Esophagus mucosa (tissue), 1 donor: Measurements from ENCODE around the gene GDF9. TPM values are rescaled to one million over a fixed set of nuclear protein-coding genes. Genes with fewer than 3 reads are reported as not detected.
A peak's percentile ranks its signal among the peaks of the same experiment; 100 is the strongest.
"Not testable (repeated sequence)": the region's sequence is repeated elsewhere in the genome, so short reads cannot be mapped to it uniquely, and the experiment has no call there.

ENCODE experiments used
- ATAC-seq: fragments of 200-7000 bp; cut with Tn5 transposase; one replicate; pipeline ENCODE4 v1.9.1; 2020
- total RNA-seq: library from RNA; stranded (reverse); gene quantifications from one replicate; pipeline ENCODE4 v1.2.4, GENCODE V29; 2023
- donor health status: DM: yes; HTN: yes; CAD: no.

Gene GDF9
- total RNA-seq, 1 donor from 2014 or later, result 0.36 TPM

DNA sequence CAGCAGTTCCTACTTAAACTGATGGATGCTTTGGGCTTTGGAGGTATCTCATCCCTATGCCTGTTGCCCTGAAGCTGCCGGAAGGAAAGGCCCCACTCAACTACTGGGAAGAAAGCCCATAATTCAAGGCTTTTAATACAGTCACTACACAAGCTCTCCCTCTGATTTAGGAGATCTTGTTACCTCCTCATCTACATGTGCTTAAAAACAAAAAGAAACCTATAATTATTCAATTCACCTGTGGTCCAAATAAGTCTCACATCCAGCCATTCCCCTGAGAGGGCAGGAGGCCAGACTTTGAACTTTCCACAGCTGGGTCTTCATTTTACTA lies 6.5 kb upstream of the GDF9 start:
- no peak for ATAC-seq

DNA sequence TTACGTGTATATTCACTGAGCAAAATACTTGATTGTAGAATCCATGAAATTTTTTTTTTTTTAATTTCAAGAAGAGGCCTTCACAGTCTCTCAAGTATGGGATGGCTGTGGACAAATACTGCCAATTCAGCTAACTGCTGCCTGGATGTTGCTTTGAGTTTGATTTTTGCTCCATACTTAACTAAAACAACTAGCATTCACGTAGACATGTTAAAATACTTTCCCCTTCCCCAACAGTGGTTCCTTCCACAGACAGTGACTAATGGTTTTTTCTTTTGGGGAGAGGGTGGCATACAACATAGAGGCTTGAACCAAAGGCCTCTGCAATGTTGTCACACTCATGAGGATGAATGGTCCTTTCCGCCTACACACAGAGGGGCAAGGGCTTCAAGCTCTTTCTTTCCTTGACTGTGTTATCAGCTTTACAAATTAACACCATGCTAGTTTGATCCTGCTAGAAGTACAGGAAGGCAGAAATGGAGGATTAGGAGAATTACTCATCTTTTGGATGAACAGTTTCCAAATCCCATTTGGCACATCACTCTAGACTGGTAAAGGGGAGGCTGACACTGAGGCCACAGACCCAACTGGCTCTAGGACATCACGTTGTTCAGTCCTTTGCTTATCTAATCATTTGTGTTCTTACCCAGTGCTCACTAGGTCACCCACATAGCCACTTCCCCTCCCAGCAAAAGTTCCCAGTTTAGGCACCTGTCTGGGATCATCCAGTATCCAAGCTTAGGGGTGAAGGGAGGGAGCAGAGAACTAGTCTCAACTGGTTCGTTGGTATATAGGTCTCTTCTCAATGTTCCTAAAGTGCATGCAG lies 5.4 kb upstream of the GDF9 start:
- peak; percentile 20 for ATAC-seq

GRCh38 chr5:132870801-132871200 lies 4.5 kb upstream of the GDF9 start:
- no peak for ATAC-seq

- no peak for ATAC-seq
Measured at GRCh38 chr5:132868754-132869153, 2.5 kb upstream of the GDF9 start.

DNA sequence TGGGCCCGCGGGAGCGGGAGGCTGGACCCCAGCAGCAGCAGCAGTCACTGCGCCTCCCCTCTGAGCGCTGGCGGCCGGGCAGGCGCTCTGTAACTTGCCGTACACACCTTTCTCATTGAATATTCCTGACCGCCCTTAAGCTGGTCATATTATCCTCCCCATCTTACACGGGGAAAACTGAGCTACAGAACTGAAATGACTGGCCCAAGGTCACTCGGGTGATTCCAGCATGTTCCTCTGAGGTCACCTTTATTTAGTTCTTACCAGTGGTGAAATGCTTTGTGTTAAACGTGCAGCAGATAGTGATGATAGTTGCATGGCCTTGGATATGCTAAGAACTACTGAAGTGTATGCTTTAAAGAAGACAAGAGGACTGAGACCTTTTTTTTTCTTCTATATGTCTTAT lies 780 bp upstream of the GDF9 start:
- ATAC-seq, result no peak

- peak; percentile 52 for ATAC-seq
Measured at GRCh38 chr5:132865668-132866341, 464 bp downstream of the GDF9 start.

DNA sequence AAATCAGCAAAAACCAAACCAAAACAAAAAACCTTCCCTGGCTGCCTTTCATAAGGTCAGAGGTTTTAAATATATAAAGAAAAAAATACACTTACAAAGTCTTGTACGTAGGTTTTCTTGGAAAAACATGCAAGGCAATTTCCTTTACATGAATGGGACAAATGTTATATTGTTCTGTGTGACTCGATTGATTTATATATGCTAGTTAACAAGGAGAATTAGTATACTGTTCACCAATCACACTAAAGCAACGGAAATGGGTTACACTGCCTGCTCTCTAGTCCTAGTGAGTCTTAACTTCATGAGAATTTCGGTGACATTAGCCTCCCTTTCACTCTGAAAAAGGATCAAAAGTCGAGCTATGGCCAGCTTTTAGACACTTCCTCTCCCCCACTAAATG lies 5.5 kb downstream of the GDF9 start:
- no peak for ATAC-seq

GRCh38 chr5:132859889-132860437 lies 6.3 kb downstream of the GDF9 start:
- no peak for ATAC-seq

DNA sequence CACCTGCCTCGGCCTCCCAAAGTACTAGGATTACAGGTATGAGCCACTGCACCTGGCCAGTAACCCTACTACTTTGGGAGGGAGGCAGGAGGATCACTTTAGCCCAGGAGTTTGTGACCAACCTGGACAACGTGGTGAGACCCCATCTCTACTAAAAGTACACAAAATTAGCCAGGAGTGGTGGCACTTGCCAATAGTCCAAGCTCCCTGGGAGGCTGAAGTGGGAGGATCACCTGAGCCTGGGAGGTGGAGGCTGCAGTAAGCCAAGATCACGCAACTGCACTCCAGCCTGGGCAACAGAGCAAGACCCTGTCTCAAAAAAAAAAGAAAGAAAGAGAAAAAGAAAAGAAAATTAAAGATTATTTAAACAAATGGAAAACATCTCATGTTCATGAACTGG lies 10.3 kb downstream of the GDF9 start:
- no peak for ATAC-seq

GRCh38 chr5:132854992-132855391 lies 11.3 kb downstream of the GDF9 start:
- not testable (repeated sequence) for ATAC-seq

DNA sequence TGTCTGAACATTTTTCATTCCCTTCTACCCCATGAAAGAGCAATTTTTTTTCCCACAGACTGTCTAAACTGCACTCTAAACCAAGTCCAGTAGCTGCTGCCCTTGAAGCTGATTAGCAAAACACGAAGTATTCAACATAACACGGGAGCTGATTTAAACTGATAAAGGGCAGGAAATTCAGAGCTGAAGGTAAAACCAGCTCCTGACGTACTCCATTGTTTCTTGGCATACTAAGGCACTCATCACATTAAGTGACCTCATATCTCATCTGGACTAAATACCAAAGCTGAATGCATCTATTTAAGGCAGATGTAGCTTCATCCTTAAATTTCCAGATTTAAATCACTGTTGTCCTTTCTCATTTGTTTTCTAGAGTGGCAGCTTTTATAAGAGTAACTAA lies 12.0 kb downstream of the GDF9 start:
- no peak for ATAC-seq

DNA sequence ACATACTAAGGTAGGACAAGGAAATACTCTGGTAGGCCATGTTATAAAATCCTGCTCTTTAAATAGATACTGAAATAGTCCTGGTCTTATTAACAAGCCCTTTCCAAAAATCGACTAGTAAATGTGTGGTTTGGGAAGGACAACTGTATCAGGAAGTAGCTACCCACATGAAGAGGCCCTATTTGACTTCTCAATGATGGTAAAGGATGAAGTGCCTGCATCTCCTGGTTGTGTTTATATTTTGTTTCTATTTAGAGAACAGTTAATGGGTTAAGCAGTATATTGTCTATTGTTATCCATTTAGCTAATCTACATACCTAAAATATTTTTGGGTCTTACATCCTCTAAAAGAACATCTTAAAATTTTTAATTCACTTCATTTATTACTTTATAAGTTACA lies 12.5 kb downstream of the GDF9 start:
- ATAC-seq, result no peak

DNA sequence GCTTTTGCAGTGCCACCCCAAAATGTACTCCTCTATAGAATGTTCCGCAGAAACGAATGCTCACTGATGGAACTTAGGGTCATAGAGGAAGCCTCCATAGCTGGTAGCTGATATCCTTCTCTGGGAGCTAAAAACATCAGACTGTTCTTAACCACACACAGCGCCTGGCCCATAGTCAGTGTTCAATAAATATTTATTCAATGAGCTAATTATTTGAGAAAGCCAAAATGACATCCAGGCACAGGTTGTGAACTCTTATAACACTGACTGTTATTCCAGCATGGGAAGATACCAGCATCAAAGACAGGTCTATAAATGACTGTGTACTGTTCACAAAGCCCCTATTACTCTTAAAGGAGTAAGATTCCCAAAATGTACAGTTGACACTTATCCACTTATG lies 12.9 kb downstream of the GDF9 start:
- no peak for ATAC-seq

DNA sequence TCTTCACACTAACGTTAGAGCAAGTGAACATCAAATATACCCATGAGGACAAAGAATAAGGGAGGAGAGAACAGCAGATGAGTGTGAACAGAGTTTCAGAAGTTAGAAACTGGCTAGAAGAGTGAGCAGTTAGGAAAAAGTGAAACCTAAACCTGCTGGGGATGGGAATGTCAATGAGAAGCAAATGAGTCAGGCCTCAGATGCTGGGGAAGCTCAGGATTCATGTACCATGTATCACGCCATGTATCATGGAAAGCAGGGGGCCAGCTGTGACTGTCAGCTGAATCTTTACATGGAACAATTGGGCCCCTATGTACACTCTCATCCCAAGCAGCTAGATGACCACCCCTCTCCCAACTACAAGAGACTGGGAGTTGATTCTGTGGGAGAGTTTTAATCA lies 16.2 kb downstream of the GDF9 start:
- no peak for ATAC-seq

DNA sequence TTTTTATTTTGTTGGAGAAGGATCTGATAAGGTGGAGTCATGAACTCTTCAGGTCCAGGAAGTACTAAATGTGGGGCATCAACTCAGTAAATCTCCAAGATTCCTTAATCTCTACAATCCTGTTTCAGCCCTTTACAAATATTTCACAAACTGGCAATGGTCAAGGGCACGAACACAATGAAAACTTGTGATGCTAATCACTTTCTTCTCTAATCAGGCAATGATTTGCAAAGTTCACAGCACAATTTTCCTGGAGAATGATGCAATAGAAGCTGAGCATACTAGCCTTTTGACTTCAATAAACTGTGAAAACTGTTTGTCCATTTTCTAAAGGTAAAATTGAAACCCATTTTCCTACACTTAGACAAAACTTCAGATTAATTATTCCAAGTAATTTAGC lies 16.9 kb downstream of the GDF9 start:
- no peak for ATAC-seq

DNA sequence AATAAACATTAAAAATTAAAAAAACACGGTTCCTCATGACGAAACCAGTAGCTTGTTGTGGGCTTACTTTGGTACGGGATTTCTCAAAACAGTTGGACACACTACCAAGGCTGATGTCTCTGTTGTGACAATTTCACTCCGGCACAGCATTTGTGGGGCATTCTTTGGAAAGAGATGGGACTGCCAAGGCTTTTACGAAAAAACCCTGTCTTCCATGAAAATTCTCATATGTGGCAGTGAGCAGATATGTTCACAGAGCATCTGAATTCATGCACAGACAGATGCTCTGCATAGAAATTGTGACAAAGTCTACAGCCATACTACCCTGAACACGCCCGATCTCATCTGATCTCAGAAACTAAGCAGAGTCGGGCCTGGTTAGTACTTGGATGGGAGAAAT lies 18.0 kb downstream of the GDF9 start:
- ATAC-seq, result no peak

DNA sequence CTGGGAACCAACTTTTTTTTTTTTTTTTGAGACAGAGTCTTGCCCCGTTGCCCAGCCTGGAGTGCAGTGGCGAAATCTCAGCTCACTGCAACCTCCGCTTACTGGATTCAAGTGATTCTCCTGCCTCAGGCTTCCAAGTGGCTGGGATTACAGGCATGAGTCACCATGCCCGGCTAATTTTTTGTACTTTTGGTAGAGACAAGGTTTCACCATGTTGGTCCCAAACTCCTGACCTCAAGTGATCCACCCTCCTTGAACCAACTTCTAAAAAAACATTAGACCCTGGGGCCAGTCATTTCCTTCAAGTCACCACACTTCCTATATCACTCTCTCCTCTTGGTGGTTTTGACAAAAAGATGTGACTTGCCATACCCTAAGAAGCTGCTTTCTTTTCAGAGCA lies 25.0 kb downstream of the GDF9 start:
- peak; percentile 46 for ATAC-seq

DNA sequence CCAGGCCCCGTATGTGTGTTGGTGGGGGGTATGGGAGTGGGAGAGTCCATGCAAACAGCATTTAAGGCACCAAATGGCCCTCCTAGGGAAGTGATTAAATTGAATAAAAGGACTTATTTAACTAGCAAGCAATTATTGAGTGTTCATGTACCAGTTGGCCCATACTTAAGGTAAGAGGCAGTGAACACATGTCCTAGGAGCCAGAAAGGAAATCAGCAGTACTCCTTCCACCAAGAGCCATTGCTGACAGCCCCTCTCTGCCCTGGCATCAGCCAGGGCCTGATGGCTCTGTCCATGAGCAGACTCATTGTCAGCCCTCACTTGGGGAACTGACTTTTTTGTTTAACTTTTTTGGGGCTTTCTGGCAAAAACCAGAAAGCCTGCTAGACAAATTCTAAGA lies 25.4 kb downstream of the GDF9 start:
- ATAC-seq, result no peak

GRCh38 chr5:132840313-132840712 lies 26.0 kb downstream of the GDF9 start:
- no peak for ATAC-seq

DNA sequence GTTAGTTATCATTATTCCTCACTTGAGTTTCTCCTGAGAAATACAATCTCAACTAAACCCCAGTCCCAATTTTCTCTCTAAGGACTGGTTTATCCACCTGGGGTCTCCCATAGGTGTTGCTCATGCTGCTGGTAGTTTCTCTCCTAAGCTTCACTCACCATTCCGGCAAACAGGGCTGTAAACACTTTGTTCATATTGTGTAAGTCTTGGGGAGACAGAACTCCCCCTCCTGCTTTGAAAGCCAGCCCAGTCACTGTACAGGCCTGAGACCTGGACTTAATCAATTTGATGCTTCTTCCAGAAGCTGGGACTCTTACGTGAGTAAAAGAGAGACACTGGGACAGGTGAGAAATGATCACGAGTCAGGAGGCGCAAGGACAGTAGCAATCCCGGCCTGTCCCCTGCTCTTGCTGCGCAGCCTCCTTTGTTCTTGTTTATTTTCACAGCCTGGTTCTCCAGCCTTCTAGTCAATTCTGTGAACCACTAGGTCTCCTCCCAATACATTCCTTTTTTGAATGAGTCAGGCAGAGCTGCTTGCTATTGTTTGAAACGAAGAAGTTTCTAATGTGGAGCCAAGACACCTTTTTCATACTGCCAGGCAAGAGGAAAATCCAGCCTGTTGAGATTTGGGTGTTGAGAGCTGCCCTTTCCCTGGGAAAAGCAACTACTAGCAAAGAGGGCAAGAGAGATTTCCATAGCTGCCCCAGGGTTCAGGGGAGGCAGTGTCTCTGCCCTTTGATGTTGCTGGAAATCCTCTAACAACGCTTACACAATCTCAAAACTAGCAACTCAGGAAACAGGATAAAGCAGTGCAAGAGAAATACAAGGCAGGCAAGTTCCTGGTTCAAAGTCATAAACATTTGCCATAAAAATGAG lies 26.6 kb downstream of the GDF9 start:
- peak; percentile 81 for ATAC-seq

GRCh38 chr5:132838516-132839282 lies 27.6 kb downstream of the GDF9 start:
- no peak for ATAC-seq

- peak; percentile 32 for ATAC-seq
Measured at GRCh38 chr5:132837868-132838267, 28.4 kb downstream of the GDF9 start.
